Measurements from ENCODE around the gene RBM12. TPM values are rescaled to one million over a fixed set of nuclear protein-coding genes. Genes with fewer than 3 reads are reported as not detected.
"Not testable (repeated sequence)": the region's sequence is repeated elsewhere in the genome, so short reads cannot be mapped to it uniquely, and the experiment has no call there.

Gene RBM12, protein sequence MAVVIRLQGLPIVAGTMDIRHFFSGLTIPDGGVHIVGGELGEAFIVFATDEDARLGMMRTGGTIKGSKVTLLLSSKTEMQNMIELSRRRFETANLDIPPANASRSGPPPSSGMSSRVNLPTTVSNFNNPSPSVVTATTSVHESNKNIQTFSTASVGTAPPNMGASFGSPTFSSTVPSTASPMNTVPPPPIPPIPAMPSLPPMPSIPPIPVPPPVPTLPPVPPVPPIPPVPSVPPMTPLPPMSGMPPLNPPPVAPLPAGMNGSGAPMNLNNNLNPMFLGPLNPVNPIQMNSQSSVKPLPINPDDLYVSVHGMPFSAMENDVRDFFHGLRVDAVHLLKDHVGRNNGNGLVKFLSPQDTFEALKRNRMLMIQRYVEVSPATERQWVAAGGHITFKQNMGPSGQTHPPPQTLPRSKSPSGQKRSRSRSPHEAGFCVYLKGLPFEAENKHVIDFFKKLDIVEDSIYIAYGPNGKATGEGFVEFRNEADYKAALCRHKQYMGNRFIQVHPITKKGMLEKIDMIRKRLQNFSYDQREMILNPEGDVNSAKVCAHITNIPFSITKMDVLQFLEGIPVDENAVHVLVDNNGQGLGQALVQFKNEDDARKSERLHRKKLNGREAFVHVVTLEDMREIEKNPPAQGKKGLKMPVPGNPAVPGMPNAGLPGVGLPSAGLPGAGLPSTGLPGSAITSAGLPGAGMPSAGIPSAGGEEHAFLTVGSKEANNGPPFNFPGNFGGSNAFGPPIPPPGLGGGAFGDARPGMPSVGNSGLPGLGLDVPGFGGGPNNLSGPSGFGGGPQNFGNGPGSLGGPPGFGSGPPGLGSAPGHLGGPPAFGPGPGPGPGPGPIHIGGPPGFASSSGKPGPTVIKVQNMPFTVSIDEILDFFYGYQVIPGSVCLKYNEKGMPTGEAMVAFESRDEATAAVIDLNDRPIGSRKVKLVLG
- 10 to 100 TPM in 3 of 4 donors, 1 to 10 TPM in 1; 9.8 to 23.7 (median 20.7) TPM for total RNA-seq

- H3K27me3 ChIP-seq = no peaks in the 10 kb centered on the region
- peak; percentile 93 to 95 for ATAC-seq
- in situ Hi-C loops (cut with MboI; ENCODE audit: low sequenced_read_pairs in 4 of 4) (no loop called here), intact Hi-C loops (cut with DNase I; ENCODE audit: low total_unique reads) (loop anchor here (1.0 to 5.0 kb wide), 4 partner anchors 35 to 220 kb away; partner anchors contain the start of genes NFS1 and ROMO1)
- peaks cover 36 to 42% of the 10 kb centered on the region in 2 donors for H3K4me1 ChIP-seq
- H3K27ac ChIP-seq = peak within 1 kb of the TSS; percentile 93 to 98 (median 98)
- peak; percentile 91 to 92 for TF ChIP-seq POLR2A (IDR thresholded peaks at IDR 0.05)
- TF ChIP-seq CTCF (IDR thresholded peaks at IDR 0.05 in 4 of 5, conservative IDR thresholded peaks at IDR 0.05 in 1 of 5) = no peak
- DNase-seq = peak; percentile 87 to 90
- H3K9me3 ChIP-seq = no peaks in the 10 kb centered on the region
- peaks cover 0 to 12% of the 10 kb centered on the region in 2 donors for H3K36me3 ChIP-seq
- H3K4me3 ChIP-seq = peak within 1 kb of the TSS; percentile 73 to 97 (median 74)
Measured at GRCh38 chr20:35664466-35665206, at the start of gene RBM12, which contains the start of gene CPNE1. TSS of gene RBM12 (minus strand) at chr20:35664900. CDS start at chr20:35655322, 9,578 bp downstream. TSS of gene CPNE1 (minus strand) at chr20:35664900. CDS start at chr20:35632923, 31,977 bp downstream.

DNA sequence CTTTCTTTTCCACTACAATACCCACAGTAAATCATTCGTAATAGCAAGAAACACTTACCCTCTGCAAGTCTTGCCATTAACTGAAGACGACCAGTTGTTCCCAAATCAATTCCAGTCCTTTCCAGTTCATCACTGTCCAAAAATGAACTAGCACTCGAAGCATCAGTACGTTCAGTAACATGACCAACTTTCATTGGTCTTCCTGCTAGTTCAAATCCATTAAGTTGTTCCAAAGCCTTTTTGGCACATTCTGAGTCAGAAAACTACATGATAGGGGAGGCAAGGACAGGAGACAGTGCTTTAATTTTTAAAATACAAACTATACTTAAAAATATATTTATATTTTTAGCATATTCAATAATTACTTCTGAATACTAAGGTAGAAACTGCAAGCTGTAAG, 49.4 kb upstream of the RBM12 start:
- Histone ChIP-seq H3K4me3 (no peak overlapping the region), H3K27me3 (no peaks in the 10 kb centered on the region), H3K27ac (peak overlapping the region in 1 of 4 donors; percentile 72), H3K36me3 (peaks cover 3 to 96% of the 10 kb centered on the region in 2 donors), H3K4me1 (peaks cover 43 to 48% of the 10 kb centered on the region in 2 donors), H3K9me3 (no peaks in the 10 kb centered on the region)
- no peak for ATAC-seq
- in situ Hi-C loops (cut with MboI; ENCODE audit: low sequenced_read_pairs in 4 of 4) (loop anchor here in 1 of 4 donors (25.0 kb wide), 1 partner anchor 173 kb away; no protein-coding TSS in a partner anchor), intact Hi-C loops (cut with DNase I; ENCODE audit: low total_unique reads) (no loop called here)
- DNase-seq = no peak
- TF ChIP-seq POLR2A (IDR thresholded peaks at IDR 0.05) (no peak), CTCF (IDR thresholded peaks at IDR 0.05 in 4 of 5, conservative IDR thresholded peaks at IDR 0.05 in 1 of 5) (no peak)

DNA sequence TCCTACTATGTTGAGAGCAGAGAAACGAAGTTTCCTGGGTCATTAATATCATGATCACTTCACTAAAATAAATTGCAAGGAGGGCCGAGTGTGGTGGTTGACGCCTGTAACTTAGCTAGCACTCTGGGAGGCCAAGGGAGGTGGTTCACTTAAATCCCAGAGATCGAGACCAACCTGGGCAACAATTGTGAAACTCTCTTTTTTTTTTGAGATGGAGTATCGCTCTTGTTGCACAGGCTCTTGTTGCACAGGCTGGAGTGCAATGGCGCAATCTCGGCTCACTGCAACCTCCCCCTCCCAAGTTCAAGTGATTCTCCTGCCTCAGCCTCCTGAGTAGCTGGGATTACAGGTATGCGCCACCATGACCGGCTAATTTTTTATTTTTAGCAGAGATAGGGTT, 48.4 kb upstream of the RBM12 start:
- ATAC-seq; DNase-seq; H3K27me3 ChIP-seq; intact Hi-C loops (cut with DNase I; ENCODE audit: low total_unique reads); H3K4me3 ChIP-seq; H3K9me3 ChIP-seq: not testable (repeated sequence)
- in situ Hi-C loops (cut with MboI; ENCODE audit: low sequenced_read_pairs in 4 of 4) = loop anchor here in 1 of 4 donors (25.0 kb wide), 1 partner anchor 174 kb away; no protein-coding TSS in a partner anchor
- Histone ChIP-seq H3K4me1 (peaks cover 39 to 44% of the 10 kb centered on the region in 2 donors), H3K27ac (peak overlapping the region in 1 of 4 donors; percentile 72), H3K36me3 (peaks cover 3 to 96% of the 10 kb centered on the region in 2 donors)

DNA sequence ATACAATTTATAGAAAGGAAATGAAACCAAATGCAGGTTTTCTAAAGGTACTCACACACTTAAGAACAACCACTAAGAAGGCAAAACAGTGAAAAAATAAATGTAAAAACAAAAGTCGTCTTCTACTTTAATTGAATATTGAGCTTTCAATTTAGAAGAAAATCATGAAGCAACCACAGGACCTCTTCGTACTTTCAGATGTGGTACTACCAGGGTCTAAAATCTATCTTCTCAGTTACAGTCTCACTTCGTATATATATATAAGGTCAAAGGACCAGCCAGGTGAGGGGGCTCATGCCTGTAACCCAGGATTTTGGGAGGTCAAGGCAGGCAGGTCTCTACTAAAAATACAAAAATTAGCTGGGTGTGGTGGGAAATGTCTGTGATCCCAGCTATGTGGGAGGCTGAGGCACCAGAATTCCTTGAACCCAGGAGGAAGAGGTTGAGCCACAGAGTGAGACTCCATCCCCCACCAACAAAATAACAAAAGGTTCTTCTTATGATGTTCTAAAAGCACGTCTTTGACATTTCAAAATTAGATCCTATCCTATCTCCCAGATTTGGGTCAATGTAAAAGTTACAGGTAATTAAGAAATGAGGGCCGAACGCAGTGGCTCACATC, 47.0 kb upstream of the RBM12 start:
- H3K4me1 ChIP-seq = peaks cover 29 to 41% of the 10 kb centered on the region in 2 donors
- intact Hi-C loops (cut with DNase I; ENCODE audit: low total_unique reads) = no loop called here

More for the DNA sequence above, 47.0 kb upstream of the RBM12 start:
- no peak for ATAC-seq
- Histone ChIP-seq H3K27ac (peak overlapping the region; percentile 8 to 72 (median 54)), H3K9me3 (no peaks in the 10 kb centered on the region), H3K27me3 (no peaks in the 10 kb centered on the region), H3K36me3 (peaks cover 3 to 95% of the 10 kb centered on the region in 2 donors), H3K4me3 (no peak overlapping the region)
- in situ Hi-C loops (cut with MboI; ENCODE audit: low sequenced_read_pairs in 4 of 4) = loop anchor here in 1 of 4 donors (25.0 kb wide), 1 partner anchor 176 kb away; no protein-coding TSS in a partner anchor
- DNase-seq = no peak
- TF ChIP-seq CTCF (IDR thresholded peaks at IDR 0.05 in 4 of 5, conservative IDR thresholded peaks at IDR 0.05 in 1 of 5) (no peak), POLR2A (IDR thresholded peaks at IDR 0.05) (no peak)

Data from gastrocnemius medialis (tissue), 4 donors.